Mucosa of gallbladder (tissue), 1 donor: Measurements from ENCODE around the gene BID. TPM values are rescaled to one million over a fixed set of nuclear protein-coding genes. Genes with fewer than 3 reads are reported as not detected.

Experiments used
- DNase-seq: peaks from one replicate; pipeline ENCODE4 v3.0.0-alpha.2; 2020; ENCODE audit warnings: low spot score
- total RNA-seq: library from RNA; stranded (reverse); gene quantifications from one replicate; pipeline ENCODE4 v1.2.1, GENCODE V29; 2021
- donor health status: DM: no; HTN: no; CAD: no.

Gene BID
- total RNA-seq, result 27.1 TPM

DNA sequence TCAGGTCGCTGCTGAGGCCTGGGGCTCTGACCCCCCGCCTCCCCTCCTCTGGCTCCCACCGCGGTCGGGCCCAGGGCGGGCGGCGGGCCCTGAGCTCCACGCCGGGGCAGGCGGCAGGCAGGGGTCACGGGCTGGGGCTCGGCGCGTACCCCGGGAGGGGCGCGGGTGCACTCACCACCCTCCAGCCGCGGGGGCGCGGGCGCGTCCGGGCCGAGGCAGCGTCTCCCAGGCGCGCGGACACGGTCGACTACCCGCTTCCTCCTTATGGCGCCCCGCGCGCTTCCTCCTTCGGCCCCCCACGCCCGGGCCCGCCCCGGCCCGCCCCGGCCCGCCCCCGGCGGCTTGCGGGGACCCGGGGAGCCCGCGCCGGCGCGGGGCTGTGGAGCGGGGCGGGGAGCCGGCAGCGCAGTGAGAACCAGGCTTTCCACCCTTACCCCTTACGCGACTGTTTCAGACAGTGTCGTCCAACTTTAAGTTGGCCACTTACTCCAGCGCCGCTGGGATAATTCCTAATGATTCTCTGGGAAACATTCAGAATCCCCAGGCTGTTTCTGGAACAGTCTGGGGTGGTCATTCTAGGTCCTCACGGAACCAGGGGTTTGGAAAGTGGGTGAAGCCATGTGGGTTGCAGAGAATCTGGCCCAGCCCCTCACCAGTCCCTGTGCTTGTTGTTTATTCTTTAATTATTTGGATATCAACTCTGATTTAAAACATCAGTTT is at the start of gene BID:
Gene BID (minus strand): TSS at position 264 of the 720 bp plus-strand sequence. CDS start 24,353 bp downstream, outside the sequence.
- DNase-seq, result no peak

DNA sequence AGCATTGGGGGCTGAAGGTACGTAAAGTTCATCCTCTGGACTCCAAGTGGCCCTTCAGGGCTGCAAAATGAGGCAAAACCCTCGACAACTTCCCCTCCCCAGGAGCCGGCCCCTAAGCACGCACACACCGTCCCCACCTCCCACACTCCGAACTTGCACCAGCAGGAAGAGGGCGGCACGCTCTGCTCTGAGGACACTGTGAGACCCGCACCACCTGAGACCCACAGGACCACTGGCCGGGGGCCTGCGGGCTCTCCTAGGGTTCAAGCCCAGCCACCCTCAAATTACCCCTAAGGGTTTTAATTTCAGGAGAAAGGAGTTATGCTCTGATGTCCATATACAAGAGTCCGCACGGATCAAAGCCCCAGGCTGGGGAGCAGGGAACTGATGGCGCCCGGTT is 49.7 kb upstream of the BID start:
- no peak for DNase-seq

DNA sequence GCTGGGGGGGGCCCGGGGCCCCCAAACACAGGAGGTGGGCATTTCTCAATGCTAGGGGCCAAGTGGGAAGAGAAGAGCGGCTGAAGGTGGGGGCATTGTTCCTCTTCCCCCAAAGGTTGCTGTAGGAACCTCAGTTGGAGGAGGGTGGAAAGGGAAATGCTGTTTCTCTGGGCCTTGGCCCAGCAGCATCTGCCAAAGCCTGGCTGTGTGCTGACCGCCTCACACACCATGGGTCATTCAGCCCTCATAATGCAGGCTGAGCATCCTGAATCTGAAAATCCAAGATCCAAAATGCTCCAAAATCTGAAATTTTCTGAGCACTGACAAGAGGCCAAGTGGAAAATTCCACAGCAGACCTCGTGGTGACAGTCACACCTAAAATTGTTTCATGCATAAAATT is 49.0 kb upstream of the BID start:
- DNase-seq, result no peak

DNA sequence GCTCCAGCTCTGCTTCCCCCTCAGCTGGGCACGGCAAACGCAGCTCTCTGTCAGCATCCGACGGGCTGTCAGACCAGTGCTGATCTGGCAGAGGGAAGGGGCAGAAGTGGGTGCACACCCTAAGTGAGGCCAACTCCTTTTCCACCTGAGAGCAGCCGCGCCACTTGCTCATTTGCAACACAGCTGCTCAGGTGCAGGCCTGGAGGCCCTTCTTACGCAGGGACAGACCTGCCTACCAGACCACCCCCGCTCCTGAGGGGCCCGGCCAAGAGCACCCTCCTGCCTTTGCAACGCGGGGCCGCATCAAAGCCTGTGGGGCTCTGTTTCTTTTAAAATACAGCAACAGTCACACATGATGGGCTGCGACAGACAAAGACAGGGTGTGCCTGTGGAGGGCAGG is 47.8 kb upstream of the BID start:
- DNase-seq, result no peak

DNA sequence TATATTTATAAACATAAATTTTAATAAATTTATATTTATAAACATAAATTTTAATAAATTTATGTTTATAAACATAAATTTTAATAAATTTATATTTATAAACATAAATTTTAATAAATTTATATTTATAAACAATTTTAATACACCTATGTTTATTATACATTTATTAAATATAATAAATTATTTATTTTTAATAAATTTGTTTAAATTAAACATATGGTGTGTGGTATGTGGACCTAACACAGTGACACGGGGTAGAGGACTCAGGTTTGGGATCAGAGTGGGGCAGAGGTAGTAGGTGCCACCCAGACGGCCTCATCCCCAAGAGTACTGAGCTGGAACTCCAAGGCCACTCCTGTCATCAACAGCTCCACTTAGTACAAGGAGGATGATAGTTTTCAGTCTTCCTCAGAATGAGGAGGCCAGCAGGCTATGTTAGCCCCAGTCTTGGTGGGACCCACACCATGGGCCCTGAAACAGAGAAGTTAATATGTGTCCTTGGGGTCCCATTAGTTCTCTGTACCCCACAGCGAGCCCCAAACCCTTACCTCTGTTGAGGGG is 46.7 kb upstream of the BID start:
- DNase-seq, result no peak

DNA sequence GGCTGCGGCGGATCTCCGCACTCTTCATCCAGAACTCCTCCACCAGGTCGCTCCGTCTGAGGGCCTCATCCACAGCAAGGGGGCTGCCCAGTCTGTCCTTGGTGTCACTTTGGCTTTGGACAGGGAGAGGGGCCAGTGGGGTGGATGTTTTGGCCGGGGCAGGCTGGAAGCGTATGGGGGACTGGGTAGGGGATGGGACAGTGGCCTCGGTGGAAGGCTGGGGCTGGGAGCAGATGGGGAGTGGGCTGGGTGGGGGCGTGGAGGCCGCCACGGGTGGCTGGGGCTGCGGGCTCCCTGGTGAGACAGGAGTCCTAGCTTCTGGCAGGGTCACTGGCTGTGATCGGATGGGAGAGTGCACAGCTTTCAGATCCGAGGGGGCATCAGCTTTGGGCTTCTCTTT is 44.4 kb upstream of the BID start:
- DNase-seq, result no peak

DNA sequence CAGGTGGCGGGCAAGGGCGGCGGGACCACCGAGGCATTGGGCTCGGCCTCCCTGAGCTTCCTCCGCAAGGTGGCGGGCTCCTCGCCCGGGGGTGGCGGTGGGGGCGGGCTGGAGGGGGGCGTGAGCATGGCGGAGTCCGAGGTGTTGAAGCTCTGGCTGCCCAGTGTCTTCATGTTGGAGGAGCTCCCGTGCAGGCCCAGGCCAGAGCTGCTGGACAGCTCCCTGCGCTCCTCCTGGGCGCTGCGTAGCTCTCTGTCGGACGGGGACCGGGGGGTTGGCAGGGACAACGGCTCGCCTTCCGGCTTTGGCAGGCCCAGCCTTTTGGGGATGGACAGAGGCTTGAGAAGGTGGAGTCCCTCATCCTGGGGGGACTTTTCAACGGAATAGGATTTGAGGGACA is 43.9 kb upstream of the BID start:
- no peak for DNase-seq

DNA sequence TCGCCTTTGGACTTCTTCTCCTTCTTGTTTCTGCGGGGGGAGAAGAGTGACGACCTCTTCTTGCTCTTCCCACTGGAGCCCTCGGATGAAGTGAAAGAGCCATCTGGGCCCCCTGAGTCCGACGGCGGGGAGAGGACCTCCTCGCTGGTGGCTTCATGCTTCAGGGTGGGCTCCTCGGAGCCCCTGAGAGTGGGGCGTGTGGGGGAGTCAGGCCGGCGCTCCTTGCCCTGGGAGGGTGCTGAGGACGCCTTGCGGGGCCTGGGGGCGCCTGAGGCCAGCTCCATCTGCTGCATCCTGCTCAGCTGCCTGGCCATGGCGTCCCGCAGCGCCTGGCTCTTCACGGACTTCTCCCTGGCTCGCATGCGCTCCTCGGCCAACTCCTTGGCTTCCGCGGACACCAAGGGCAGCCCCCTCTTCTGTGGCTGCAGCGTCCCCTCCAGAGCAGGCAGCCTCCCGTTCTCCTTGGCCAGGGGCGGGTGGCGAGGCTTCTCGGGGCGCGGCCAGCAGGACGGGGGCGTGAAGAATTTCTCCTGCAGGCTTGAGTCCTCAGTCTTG is 43.3 kb upstream of the BID start:
- no peak for DNase-seq

DNA sequence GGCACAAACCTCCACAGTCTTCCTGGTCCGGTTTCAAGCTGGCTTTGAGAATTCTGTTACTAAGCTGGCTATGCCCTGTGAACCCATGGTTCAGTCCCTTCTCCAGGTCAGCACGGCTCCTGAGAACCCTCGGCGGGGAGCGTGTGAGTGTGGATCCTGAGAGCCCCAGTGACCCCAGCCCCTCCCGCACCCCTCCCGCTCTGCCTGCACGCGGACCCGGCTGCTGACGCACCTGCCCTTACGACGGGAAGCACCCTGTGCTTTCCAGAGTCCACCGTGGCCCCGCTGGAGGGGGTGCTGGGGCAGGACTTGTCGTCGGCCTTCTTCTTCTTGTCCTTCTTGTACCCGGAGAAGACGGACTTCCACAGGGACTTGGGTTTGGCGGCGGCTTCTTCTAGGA is 42.8 kb upstream of the BID start:
- no peak for DNase-seq

DNA sequence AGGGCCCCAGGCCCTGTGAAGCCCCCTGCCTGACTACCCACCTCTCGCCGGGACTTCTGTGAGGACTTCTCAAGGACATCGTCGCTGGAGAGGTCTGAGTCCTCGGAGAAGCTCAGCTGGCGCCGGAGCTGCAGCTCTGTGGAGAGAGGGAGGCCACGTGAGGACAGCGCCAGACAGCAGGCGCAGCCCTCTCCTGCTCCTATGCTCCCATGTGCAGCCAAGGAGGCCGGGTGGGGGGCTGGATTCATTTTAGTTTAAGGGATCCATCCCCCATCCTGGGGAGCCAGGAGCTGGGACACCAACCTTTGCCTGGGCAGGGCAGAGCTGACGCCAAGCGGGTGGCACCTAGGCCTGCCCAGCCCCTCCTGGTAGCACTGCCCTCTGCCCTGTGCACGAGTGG is 42.4 kb upstream of the BID start:
- no peak for DNase-seq

DNA sequence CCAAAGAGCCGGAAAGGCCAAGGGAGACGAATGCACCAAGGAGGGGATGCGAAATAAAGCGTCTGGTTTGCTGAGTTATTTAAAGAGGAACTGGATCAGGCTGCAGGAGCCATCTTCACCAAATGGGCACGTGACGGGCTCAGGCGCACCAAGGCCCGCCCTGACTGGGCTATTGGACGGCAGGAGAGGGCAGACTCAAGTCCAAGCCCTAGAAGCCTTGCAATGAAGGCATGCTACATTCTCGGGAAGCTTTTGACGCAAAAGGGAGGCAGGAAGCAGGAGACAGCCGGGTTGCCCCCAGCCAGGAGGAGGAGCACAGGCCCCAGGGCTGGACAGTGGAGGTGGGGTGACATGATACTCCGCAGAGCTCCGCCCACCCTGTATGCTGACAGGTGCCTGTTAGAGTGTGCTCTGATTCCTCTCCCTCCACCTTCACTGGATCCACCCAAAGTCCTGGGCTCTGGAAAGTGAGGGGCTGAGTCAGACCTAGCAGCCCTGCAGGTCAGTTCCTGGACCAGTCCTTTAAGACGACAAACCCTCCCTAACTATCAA is 41.5 kb upstream of the BID start:
- DNase-seq, result no peak

DNA sequence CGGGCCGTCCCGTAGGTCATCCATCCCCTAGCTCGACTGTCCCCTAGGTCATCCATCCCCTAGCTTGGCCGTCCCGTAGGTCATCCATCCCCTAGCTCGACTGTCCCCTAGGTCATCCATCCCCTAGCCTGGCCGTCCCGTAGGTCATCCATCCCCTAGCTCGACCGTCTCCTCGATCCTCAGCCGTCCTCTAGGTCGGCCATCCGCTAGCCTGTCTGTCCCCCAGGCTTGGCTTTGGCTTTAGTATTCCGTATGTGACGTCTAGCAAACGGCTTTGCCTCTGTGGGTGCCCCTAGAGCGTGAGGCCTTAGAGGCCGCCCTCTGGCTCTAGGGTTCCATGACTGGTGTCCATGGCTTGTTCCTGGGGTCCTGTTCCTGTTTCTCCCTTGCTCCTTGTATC is 40.6 kb upstream of the BID start:
- no peak for DNase-seq

DNA sequence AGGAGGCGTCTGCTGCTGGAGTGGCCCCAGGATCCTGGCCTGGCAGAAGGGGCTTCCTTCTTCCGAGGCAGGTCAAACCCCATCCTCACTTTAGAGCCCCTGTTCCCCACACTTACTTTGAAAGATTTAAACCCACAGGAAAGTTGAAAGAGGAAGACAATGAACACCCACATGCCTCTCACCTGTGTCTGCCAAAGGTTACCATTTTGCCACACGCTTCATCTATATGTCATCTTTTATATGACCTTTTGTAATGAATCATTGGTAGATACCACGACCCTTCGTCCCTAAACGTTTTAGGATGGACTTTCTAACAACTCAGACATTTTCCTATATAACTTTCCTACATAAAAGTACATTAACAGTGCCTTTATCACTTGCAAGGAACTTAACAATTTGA is 39.8 kb upstream of the BID start:
- no peak for DNase-seq

DNA sequence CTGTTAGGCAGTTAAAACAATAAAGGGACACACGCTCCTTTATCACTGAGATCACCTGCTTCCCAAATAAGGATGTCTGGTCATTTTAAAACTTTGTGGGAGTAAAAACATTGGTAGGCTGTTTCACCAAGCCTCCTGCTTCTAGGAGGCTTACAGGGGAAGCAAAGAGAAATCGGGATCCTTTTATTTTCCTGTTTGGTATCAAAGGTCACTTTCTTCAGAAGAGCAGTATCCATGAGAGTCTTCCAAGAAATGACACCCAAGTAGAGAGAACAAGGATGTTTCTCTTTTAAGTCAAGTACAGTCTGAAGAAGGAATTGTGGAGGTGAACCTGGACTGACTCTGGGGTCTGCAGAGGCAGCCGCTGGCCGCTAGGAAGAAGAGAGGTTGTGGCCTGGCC is 36.9 kb upstream of the BID start:
- DNase-seq, result no peak

DNA sequence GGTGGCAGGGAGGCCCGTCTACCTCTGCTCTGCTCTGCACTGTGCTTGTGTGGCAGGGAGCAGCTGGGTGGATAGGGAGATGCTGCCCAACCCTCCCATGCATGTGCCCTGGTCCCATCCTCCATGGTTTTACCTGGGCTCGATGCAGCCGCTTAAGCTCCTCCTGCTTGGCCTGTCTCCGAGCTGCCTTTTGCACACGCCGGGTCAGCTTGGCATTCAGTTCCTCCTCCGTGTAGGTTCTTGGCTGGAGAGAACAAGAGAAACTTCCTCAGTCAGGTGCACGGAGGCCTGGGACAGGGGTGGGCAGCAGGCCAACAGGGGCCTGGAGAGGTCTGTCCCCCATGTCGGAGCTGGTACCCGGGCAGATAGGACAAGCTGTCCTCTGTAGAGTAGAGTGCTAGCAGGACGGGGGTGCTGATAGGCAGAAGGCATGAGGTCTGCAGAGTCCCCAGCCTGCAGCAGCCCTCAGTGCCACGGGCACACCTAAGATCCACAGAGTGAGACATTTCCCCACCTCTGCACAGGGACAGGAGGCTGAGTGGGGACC is 36.4 kb upstream of the BID start:
- DNase-seq, result no peak

DNA sequence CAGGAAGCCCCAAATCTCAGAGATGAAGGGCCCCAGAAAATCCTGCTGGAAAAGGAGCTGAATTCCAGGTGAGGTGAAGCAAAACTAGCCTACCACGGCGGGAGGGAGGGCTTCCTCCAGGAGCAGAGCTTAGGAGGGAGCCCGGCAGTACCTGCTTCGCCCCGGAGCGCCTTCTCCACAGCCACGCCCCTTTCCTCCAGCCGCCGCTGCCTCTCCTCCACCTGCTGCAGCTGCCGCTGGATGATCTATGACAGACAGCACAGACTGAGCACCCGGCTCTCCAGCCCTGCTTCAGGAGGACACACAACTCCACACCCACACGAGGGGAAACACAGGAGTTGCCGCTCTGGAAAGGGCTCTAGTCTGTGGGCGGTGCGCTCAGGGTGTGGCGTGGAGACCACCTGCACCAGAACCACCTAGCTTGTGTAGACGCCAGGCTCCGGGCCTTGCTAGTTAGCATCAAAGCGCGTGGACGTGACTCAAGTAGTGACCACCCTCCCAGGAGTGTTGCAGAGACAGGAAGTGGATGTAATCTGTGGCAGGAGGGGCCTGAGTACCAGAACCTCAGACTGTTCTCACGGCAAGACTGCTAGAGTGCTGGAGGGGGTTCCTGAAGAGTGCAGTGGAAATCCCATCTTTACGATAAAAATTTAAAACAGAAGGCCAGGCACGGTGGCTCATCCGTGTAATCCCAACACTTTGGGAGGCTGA is 34.6 kb upstream of the BID start:
- no peak for DNase-seq

DNA sequence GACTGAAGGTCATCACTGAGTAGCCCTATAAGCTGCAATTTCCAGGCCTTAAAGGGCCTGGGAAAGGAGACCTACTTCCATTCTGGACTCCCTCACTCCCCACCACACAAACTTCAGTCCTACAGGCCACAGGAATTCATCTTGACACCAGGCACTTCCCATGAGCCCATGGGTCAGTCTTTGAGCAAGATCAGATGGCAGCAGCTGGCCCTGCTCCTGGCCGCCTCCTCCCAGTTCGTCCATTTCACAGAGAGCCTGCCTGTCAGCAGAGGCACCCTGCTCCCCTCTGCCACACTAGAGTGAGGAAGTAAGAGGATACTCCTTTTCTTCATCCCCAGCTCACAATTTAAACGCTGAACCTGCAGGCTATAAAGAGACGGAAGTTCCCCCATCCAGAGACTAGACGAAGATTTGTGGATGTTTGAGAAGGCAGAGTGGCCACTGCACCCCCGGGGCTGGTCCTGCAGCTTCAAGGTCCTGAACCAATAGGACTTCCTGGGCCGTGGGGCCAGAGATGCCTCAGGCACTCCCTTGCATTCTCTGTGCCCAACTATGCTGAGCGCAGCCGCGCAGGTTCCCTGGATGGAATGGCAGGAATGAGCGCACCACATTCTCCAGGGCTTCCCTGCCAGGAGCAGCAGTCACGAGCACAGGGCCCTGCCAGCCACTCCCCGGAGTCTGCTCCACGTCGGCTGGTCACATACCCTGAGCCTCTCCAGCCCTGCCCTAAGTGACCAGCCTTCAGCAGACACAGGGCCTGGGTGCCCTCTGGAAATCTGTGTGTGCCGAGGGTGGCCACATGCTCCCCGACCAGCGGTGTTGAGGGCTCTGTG is 33.5 kb upstream of the BID start:
- peak; percentile 31 for DNase-seq

DNA sequence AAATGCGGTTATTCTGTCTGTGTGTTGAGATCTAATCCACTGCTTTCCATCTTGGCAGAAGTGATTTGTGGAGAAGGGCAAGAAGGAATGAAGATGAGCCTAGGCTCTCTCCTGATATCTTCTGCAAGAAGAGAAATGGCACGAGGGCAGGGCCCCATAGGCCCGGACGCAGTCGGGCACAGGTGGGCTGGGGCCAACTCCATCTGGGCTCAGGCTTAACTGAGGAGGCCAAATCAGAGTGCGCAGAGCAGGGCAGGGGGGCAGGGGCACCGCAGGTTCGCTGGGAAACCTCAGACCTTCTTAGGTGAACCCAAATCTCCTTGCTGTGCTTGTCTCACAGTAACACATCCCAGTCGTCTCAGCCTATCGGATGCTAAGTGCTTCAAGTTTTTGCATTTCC is 32.8 kb upstream of the BID start:
- DNase-seq, result no peak

DNA sequence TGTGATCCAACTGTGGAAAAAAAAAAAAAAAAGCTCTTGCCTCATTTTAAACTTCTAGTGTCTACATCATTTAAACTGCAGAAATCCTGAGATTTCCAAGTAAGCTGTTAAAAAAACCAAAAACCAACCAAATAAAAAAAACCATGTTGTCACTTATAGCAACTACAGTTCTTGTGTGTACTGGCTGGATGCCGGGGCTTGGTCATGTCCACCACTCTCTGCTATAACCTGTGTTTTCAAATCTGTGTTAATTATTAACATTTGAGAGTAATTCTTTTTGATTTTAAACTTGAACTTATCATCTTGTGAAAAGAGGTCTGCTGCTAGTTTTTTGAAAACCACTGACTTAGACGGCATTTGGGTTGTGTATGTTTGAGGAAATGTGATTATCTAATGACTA is 32.2 kb upstream of the BID start:
- no peak for DNase-seq

DNA sequence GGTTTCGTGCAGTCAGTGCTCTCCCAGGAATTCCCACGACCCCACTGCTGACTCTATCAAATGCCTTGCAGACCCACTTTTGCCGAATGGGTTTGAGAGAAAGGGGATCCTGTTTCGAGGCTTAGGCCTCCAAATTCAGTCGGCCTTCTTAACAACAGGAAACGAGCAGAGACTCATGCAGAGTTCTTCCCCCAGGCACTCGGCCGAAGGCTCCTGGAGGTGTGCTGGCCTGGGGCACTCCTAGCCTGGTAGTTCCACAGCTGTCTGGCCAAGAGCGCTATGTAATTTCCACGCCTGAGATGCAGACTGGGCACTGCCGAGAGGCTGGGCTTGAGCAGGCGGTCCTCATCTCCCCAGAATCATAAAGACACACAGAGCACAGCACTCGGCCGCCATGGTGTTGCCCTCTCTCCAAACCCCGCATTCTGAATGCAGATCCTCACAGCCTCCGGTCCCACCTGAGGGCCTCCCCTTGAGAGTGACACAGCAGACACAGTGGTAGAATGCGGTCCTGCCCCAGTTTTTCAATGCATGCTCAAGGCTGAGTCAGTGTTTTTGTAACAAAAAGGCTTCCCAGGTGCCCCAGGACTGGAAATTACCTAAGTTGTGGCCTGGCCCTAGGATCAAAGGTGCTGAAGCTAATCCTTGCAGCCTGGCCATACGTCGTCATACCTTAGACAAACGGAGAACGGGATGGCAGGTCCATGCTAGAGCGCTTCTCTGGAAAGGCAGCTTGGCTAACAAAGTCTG is 30.2 kb upstream of the BID start:
- no peak for DNase-seq
